Measurements from ENCODE around the gene OR10Z1. TPM values are rescaled to one million over a fixed set of nuclear protein-coding genes. Genes with fewer than 3 reads are reported as not detected.

Gene OR10Z1
- total RNA-seq, 1 experiment from 2014 or later = not detected

DNA sequence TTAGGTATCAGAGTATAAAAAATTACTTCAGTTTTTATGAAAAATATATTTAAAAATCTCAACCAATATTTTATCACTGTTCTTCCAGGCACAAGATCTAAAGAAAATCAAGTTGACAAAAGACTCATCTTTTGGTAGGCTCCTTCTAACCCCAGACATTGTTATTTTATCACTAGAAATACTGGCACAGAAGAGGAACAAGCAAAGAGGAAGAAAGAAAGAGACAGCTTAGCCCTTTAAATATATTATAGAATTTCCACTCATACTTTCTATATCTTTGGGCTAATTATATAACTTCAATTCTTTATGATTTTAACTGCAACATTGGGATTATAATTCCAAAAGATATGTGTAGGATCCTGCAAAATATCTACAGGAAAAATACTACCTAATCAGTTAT lies 49.0 kb downstream of the OR10Z1 start:
- Mint-ChIP-seq H3K36me3 (ENCODE audit: insufficient read depth, unreplicated experiment) (no peaks in the 10 kb centered on the region), H3K4me1 (ENCODE audit: insufficient read depth, unreplicated experiment) (peaks cover 6% of the 10 kb centered on the region), H3K27me3 (ENCODE audit: insufficient read depth, unreplicated experiment) (peaks cover 74% of the 10 kb centered on the region), H3K27ac (ENCODE audit: low read depth, unreplicated experiment) (no peak overlapping the region), H3K9me3 (ENCODE audit: unreplicated experiment) (no peaks in the 10 kb centered on the region), H3K4me3 (ENCODE audit: unreplicated experiment) (no peak overlapping the region)
- DNase-seq (ENCODE audit: unreplicated experiment) = no peak
- CTCF ChIA-PET = interaction anchor here (0.6 kb wide), 1 partner anchor 463 kb away, joined by 3 read pairs; no protein-coding TSS in a partner anchor
- intact Hi-C loops (cut with micrococcal nuclease) = no loop called here
- TF ChIP-seq, protein P1, sequence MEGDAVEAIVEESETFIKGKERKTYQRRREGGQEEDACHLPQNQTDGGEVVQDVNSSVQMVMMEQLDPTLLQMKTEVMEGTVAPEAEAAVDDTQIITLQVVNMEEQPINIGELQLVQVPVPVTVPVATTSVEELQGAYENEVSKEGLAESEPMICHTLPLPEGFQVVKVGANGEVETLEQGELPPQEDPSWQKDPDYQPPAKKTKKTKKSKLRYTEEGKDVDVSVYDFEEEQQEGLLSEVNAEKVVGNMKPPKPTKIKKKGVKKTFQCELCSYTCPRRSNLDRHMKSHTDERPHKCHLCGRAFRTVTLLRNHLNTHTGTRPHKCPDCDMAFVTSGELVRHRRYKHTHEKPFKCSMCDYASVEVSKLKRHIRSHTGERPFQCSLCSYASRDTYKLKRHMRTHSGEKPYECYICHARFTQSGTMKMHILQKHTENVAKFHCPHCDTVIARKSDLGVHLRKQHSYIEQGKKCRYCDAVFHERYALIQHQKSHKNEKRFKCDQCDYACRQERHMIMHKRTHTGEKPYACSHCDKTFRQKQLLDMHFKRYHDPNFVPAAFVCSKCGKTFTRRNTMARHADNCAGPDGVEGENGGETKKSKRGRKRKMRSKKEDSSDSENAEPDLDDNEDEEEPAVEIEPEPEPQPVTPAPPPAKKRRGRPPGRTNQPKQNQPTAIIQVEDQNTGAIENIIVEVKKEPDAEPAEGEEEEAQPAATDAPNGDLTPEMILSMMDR (IDR thresholded peaks at IDR 0.05; ENCODE audit: unreplicated experiment) = no peak
- no TSS peak for BruUV-seq (replicated peaks)
- POLR2A ChIA-PET = no interaction called here

DNA sequence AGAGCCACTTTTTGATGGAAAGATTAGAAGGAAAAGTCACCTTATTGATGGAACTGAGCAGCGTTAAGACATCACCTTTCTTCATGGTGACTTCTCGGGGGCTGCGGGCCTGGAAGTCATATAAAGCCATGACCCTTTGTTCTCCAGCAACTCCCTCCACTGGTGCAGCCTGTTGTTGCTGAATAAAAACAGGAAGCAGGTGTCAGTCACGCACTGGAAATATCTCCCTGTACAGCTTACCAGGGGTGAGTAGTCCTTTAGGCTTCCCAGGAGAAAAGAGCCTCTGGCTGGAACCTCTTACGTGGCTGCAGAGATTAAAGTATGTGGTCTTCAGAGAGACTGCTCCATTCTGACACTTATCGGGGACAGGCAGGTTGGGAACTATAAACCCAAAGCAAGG lies 49.5 kb downstream of the OR10Z1 start:
- intact Hi-C loops (cut with micrococcal nuclease) = no loop called here
- Mint-ChIP-seq H3K4me1 (ENCODE audit: insufficient read depth, unreplicated experiment) (peaks cover 6% of the 10 kb centered on the region), H3K27me3 (ENCODE audit: insufficient read depth, unreplicated experiment) (peaks cover 74% of the 10 kb centered on the region), H3K36me3 (ENCODE audit: insufficient read depth, unreplicated experiment) (no peaks in the 10 kb centered on the region), H3K27ac (ENCODE audit: low read depth, unreplicated experiment) (no peak overlapping the region), H3K9me3 (ENCODE audit: unreplicated experiment) (no peaks in the 10 kb centered on the region), H3K4me3 (ENCODE audit: unreplicated experiment) (no peak overlapping the region)
- ChIA-PET CTCF (no interaction called here), POLR2A (no interaction called here)
- TF ChIP-seq, protein P1 (IDR thresholded peaks at IDR 0.05; ENCODE audit: unreplicated experiment) = no peak
- no peak for DNase-seq (ENCODE audit: unreplicated experiment)
- no TSS peak for BruUV-seq (replicated peaks)

Other genes with a start within 250 kb of the OR10Z1 start
- not detected in 2 replicates for gene OR10T2, start 205.8 kb upstream of the OR10Z1 start, total RNA-seq (2022)
- not detected in 2 replicates for gene OR10K2, start 179.0 kb upstream of the OR10Z1 start, total RNA-seq (2022)
- not detected in 2 replicates for gene OR10K1, start 143.4 kb upstream of the OR10Z1 start, total RNA-seq (2022)
- not detected in 2 replicates for gene OR10R2, start 133.0 kb upstream of the OR10Z1 start, total RNA-seq (2022)
- not detected in 2 replicates for gene OR6Y1, start 50.9 kb upstream of the OR10Z1 start, total RNA-seq (2022)
- gene OR6P1, start 34.7 kb upstream of the OR10Z1 start, total RNA-seq (2022) = not detected in 2 replicates
- not detected in 2 replicates for gene OR10X1, start 25.4 kb upstream of the OR10Z1 start, total RNA-seq (2022)
- gene SPTA1, start 81.4 kb downstream of the OR10Z1 start, total RNA-seq (2022) = not detected in 2 replicates
- gene OR6K2, start 95.4 kb downstream of the OR10Z1 start, total RNA-seq (2022) = not detected in 2 replicates
- not detected in 2 replicates for gene OR6K3, start 115.5 kb downstream of the OR10Z1 start, total RNA-seq (2022)
- not detected in 2 replicates for gene OR6K6, start 149.5 kb downstream of the OR10Z1 start, total RNA-seq (2022)
- not detected in 2 replicates for gene OR6N1, start 166.9 kb downstream of the OR10Z1 start, total RNA-seq (2022)
- not detected in 2 replicates for gene OR6N2, start 175.9 kb downstream of the OR10Z1 start, total RNA-seq (2022)
- not detected in 2 replicates for gene MNDA, start 226.1 kb downstream of the OR10Z1 start, total RNA-seq (2022)

Data from MCF 10A (cell line).